Measurements from ENCODE around the gene MYADML2. TPM values are rescaled to one million over a fixed set of nuclear protein-coding genes. Genes with fewer than 3 reads are reported as not detected.
"Not testable (repeated sequence)": the region's sequence is repeated elsewhere in the genome, so short reads cannot be mapped to it uniquely, and the experiment has no call there.

Gene MYADML2
- total and polyA plus RNA-seq, 2 donors: 0.42 TPM; not detected in 1

DNA sequence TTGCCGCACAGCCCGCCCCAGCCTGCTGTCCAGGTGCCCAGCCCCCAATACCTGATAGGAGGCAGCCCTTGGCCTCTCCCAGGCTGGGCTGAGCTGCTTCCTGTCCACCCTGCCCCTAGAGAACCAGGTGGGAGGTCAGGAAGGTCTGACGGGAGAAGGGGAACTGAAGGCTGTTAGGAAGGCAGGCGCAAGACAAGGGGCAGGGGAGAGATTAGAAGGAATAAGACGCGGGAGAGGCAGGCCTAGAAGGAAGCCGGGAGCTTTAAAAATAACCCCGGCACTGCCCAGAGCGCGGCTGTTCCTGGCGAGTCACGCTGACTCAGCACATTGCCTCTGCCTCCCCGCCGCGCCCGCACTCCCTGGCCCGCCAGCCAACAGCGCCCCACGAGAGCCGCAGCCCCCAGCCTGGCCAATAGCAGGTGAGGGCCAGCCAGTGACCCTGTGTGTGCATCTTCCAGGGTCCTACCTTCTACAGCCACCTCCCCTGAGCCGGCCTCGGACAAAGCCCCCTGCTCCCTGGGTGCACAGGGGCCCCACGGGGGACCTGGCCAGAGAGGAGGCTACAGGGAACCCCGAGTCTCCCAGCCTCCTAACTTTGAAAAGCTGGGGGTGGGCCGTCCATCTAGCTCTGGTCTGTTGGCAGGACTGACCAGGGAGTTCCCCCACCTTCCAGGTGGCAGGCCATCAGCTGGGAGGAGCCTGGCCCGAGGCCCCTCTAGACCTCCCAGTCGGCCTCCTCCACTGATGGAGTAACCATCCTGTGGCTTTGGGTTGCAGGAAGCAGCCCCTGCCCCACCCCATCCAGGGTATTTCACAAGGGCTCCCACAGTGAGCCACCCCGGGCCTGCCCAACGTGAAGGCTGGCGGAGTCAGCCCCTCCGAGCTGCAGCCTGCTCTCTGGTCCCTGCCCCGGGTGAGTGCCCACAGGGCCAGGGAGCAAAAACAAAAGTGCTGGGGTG is 23.5 kb downstream of the MYADML2 start:
- DNase-seq (ENCODE audit: extremely low spot score): no peak
- H3K27ac ChIP-seq (ENCODE audit: low read depth): peak overlapping the region; percentile 41
- 23% methylated on average over 32 of the region's 32 CpGs for WGBS
- H3K4me3 ChIP-seq (ENCODE audit: low read depth, low read length): peak overlapping the region; percentile 3
- no peaks in the 10 kb centered on the region for H3K4me1 ChIP-seq (ENCODE audit: insufficient read depth)
- H3K36me3 ChIP-seq (ENCODE audit: insufficient read depth): no peaks in the 10 kb centered on the region

DNA sequence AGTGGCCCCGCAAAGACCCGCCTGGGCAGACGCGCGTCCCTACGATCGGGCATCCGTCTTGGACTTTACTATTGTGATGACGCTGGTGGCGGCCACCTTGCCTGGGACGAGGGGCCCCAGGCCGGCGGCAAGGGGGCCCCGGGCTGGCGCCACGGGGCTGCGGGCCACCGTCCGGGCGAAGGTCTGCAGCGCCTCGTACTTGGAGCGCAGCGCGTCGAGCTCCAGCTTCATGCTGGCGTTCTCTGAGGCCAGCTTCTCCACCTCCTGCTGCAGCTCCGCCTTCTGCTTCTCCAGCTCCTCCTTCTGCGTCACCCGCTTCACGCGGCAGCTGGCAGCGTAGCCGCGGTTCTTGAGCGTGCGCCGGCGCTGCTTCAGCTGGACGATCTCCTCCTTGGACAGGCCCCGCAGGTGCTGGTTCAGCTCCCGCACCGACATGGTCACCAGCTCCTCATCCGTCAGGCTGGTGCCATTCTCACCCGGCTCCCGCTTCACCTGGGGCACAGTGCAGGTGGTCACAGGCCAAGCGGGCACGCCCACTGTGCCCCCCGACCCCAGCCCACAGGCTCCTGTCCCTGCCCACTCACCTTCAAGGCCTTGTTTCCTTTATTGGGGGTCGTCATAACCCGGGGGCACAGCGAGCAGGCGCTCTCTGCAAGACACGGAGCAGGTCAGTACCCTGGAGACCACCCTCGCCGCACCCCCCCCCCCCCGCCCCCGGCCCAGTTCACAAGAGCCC is 24.3 kb downstream of the MYADML2 start:
- no peak overlapping the region for H3K27ac ChIP-seq (ENCODE audit: low read depth)
- peak overlapping the region; percentile 3 for H3K4me3 ChIP-seq (ENCODE audit: low read depth, low read length)
- 86% methylated on average over 58 of the region's 58 CpGs for WGBS
- DNase-seq (ENCODE audit: extremely low spot score): no peak
- H3K36me3 ChIP-seq (ENCODE audit: insufficient read depth): no peaks in the 10 kb centered on the region
- no peaks in the 10 kb centered on the region for H3K4me1 ChIP-seq (ENCODE audit: insufficient read depth)

DNA sequence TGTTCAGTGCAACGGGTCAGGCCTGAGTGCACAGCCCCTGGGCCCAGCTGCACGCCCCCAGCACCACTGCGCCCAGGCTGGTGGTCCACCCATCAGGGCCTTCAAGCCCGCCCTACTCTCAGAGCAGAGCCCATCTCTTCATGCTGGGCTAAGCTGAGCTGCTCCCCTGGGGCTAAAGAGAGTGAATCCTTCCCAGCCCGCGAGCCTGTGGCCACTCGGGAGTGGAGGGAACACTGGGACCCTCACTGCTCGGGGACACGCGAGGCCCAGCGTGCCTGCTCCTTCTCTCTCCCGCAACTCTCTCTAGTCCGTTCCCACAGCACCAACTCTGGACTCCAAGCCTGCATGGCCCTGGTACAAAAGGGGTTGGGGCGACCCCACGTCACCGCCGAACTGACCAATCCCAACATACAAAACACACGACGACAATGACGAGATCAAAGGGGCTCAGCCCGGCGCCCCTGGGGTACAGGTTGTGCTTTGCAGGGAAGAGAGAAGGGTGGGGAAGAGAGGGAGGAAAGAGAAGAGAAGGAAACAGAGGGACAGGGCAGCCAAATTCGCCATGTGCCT is 25.0 kb downstream of the MYADML2 start:
- H3K4me1 ChIP-seq (ENCODE audit: insufficient read depth): no peaks in the 10 kb centered on the region
- H3K4me3 ChIP-seq (ENCODE audit: low read depth, low read length): no peak overlapping the region
- no peak for DNase-seq (ENCODE audit: extremely low spot score)
- 94% methylated on average over 23 of the region's 23 CpGs for WGBS
- no peaks in the 10 kb centered on the region for H3K36me3 ChIP-seq (ENCODE audit: insufficient read depth)
- H3K27ac ChIP-seq (ENCODE audit: low read depth): no peak overlapping the region

DNA sequence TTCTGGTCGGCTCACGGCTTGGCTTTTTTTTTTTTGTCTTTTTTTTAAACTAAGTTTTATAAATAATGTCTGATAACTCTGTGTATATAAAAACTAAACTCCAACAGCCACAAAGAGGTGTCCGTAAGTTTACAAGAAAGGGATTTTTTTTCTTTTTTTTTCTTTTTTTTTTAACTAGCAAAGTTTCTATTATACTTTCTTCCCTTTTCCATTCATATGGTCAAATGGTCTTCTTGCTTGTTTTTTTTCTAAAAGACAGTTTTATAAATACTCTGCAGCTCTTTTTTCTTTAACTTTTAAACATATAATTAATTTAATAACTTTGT is 25.5 kb downstream of the MYADML2 start:
- no peak overlapping the region for H3K27ac ChIP-seq (ENCODE audit: low read depth)
- no peaks in the 10 kb centered on the region for H3K36me3 ChIP-seq (ENCODE audit: insufficient read depth)
- H3K4me3 ChIP-seq (ENCODE audit: low read depth, low read length): no peak overlapping the region
- WGBS: 84% methylated on average over 3 of the region's 3 CpGs
- H3K4me1 ChIP-seq (ENCODE audit: insufficient read depth): no peaks in the 10 kb centered on the region
- no peak for DNase-seq (ENCODE audit: extremely low spot score)

DNA sequence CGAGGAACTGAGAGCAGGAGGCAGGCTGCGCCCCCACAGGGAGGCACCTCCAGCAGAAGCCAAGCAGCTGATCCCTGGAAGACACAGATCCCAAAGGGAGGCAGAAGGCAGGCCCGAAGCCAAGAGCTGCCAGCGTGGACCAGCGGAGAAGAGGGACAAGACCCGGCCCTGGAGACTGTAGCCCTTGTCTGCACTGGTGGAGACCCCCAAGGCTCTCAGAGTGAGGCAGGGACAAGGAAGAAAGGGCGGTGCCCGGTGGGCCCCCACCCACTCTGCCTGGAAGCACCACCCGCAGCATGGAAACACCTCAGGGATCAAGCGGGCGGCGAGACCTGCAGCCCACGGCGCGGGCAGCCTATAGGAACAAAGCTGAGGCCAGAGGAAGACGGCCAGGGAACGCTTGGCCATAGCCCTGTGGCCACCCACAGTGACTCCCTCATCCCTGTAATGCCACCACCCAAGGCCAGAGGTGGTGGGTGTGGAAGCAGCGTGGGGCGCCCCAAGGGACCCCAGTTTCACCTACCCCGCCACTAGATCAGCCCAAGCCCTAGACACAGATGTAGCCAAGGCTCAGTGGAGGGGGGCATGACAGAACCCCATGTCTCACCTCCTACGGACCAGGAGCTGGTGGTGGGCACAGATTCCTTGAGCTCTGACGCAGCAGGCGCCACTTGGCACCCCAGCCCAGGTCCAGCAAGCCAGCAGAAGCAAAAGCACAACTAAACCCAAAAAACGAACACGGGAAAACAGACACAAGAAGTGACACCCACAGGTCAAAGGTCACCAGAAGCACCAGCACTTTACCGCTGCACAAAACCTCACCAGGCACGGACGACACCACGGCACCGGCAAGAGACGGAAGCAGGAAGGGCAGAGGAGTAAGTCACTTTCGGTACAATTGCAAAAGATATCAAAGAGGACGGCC is 26.2 kb downstream of the MYADML2 start:
- H3K27ac ChIP-seq (ENCODE audit: low read depth): no peak overlapping the region
- no peak overlapping the region for H3K4me3 ChIP-seq (ENCODE audit: low read depth, low read length)
- no peak for DNase-seq (ENCODE audit: extremely low spot score)
- 85% methylated on average over 33 of the region's 33 CpGs for WGBS
- no peaks in the 10 kb centered on the region for H3K36me3 ChIP-seq (ENCODE audit: insufficient read depth)
- no peaks in the 10 kb centered on the region for H3K4me1 ChIP-seq (ENCODE audit: insufficient read depth)

DNA sequence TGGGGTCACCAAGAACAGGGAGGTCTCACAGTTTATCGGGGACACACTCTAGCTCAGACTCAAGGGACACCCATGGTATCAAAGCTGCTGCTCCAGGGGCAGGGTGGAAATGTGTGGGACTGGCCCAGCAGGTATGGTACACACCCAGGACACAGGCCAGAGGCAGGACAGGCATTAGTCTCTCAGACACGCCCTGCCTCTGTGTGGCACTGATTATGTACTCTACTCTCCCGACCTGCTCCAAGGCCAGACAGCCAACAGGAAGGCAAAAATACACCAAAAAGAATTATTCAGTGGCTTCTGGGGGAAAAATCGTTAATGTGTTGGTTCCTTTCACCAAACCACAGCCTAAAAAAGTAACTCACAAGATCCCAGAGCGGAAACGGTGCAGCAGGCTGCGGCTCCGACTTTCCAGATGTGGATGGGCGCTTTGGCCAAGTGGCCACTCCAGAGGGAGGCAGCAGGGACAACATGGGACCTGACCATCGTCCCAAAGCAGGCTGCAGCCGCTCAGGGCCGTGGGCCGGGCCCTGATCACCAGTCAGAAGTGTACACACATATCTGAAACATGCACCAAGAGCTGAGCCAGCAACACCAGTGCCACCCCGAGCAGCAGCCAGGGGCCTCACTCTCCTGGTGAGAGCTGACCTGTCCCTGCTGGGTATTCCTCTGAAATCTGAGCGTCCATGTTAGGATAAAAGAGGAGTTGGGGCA is 28.0 kb downstream of the MYADML2 start:
- Histone ChIP-seq H3K4me1 (ENCODE audit: insufficient read depth) (no peaks in the 10 kb centered on the region), H3K36me3 (ENCODE audit: insufficient read depth) (peaks cover 7% of the 10 kb centered on the region), H3K27ac (ENCODE audit: low read depth) (peak overlapping the region; percentile 64), H3K4me3 (ENCODE audit: low read depth, low read length) (no peak overlapping the region)
- 85% methylated on average over 15 of the region's 15 CpGs for WGBS
- no peak for DNase-seq (ENCODE audit: extremely low spot score)

DNA sequence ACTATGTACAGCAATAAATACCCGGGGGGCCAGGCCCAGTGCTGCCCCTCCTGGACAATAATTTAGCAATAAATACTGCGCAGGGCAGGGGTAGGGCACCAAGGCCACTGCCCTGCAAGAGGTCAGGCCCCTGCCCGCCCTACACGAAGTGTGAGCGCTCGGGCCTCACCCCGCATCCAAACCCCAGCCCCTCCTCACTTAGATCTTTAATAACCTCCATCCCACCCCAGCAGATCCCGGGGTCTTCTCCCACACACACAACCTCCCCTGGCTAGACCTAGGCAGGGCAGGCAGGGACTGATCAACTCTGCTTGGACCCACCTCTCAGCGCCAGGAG is 28.7 kb downstream of the MYADML2 start:
- H3K27ac ChIP-seq (ENCODE audit: low read depth): peak overlapping the region; percentile 57
- not testable (repeated sequence) for H3K36me3 ChIP-seq (ENCODE audit: insufficient read depth); H3K4me3 ChIP-seq (ENCODE audit: low read depth, low read length); H3K4me1 ChIP-seq (ENCODE audit: insufficient read depth); DNase-seq (ENCODE audit: extremely low spot score)
- WGBS: 33% methylated on average over 9 of the region's 9 CpGs

DNA sequence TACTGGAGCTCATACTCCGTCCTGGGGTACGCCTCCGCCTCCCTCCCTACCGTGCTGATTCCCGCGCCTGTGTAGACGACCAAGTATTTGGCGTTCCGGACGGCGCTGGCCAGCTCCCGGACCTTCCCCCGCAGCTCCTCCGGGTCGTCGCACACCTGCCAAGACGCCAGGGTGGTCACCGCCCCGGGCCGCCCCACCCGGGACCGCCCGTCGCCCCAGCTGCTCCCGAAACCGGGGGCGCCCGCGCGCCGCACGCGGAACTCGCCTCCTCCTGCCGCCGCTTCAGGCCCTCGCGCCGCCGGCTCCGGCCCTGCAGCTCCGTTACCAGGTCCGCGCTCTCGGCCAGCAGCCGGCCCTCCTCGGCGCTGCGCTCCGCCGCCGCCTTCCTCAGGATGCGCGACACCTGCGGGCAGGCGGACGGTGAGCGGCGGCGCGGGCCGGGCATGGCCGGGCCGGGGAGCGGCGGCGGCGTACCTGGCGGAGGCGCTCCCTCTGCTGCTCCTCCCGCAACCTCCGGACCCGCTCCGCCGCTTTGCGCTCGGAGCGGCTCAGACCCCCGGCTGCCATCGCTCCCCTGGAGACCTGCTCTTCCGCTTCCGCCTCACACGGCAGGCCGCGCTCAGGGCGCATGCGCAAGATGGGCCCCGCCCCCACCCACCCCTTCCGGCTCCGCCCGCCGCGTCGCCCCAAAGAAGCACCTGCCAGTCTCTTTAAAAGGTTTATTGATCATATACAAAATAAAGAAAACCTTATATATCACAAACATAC is 29.3 kb downstream of the MYADML2 start, which contains the start of gene SIRT7:
SIRT7 (minus strand) TSS at position 612 of the 768 bp plus-strand sequence; CDS start at position 567, 45 bp downstream.
- peak within 1 kb of the TSS; percentile 97 for H3K4me3 ChIP-seq (ENCODE audit: low read depth, low read length)
- H3K27ac ChIP-seq (ENCODE audit: low read depth): peak within 1 kb of the TSS; percentile 72
- no peak for DNase-seq (ENCODE audit: extremely low spot score)
- H3K4me1 ChIP-seq (ENCODE audit: insufficient read depth): no peaks in the 10 kb centered on the region
- H3K36me3 ChIP-seq (ENCODE audit: insufficient read depth): peaks cover 7% of the 10 kb centered on the region
- under 1% methylated on average over 94 of the region's 94 CpGs for WGBS

DNA sequence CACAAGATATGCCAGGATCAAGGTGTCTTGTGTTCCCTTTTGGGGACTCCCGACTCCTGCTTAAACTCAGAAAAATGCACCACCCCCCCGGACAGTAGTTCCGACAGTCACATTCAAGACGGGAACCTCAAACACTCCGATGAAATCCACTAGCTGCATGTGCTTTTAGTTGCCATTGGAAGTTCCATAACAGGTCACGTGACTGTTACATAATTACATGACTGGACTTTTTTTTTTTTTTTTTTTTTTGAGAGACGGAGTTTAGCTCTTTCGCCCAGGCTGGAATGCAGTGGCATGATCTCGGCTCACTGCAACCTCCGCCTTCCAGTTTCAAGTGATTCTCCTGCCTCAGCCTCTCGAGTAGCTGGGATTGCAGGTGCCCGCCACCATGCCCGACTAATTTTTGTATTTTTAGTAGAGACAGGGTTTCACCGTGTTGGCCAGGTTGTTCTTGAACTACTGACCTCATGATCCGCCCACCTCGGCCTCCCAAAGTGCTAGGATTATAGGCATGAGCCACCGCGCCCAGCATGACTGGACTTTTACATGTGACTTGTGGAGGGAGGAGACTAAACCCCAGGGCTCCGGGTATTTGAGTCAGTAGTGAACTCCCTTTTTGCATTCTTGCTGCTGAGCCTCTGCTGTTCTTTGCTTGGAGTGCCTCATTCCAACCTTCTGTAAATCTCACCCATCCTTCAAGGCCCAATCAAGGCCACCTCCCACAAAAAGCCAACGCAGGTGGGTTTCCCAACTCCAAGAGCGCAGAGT is 30.6 kb downstream of the MYADML2 start:
- H3K27ac ChIP-seq (ENCODE audit: low read depth): no peak overlapping the region
- DNase-seq (ENCODE audit: extremely low spot score): no peak
- no peak overlapping the region for H3K4me3 ChIP-seq (ENCODE audit: low read depth, low read length)
- WGBS: 82% methylated on average over 21 of the region's 21 CpGs
- H3K36me3 ChIP-seq (ENCODE audit: insufficient read depth): peaks cover 7% of the 10 kb centered on the region
- no peaks in the 10 kb centered on the region for H3K4me1 ChIP-seq (ENCODE audit: insufficient read depth)

DNA sequence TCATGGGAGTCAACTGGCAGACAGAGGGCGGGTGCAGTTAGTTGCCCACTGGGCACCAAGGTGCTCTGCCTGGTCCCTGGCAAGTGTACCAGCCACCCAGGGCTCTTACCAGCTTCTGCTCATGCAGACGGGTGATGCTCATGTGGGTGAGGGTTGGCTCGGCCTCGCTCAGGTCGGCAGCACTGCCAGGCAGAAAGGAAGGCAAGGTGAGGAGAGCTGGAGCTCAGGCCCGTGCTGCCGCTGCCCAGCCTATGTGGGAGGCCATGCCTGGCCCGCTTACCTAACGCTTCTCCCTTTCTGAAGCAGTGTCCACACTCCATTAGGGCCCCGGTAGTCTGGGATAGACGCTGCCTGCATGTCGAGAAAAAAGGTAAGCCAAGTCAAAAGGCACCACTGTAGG is 31.7 kb downstream of the MYADML2 start:
- H3K36me3 ChIP-seq (ENCODE audit: insufficient read depth): peaks cover 7% of the 10 kb centered on the region
- H3K27ac ChIP-seq (ENCODE audit: low read depth): no peak overlapping the region
- DNase-seq (ENCODE audit: extremely low spot score): no peak
- H3K4me1 ChIP-seq (ENCODE audit: insufficient read depth): no peaks in the 10 kb centered on the region
- no peak overlapping the region for H3K4me3 ChIP-seq (ENCODE audit: low read depth, low read length)
- whole genome bisulfite sequencing: 97% methylated on average over 12 of the region's 12 CpGs

DNA sequence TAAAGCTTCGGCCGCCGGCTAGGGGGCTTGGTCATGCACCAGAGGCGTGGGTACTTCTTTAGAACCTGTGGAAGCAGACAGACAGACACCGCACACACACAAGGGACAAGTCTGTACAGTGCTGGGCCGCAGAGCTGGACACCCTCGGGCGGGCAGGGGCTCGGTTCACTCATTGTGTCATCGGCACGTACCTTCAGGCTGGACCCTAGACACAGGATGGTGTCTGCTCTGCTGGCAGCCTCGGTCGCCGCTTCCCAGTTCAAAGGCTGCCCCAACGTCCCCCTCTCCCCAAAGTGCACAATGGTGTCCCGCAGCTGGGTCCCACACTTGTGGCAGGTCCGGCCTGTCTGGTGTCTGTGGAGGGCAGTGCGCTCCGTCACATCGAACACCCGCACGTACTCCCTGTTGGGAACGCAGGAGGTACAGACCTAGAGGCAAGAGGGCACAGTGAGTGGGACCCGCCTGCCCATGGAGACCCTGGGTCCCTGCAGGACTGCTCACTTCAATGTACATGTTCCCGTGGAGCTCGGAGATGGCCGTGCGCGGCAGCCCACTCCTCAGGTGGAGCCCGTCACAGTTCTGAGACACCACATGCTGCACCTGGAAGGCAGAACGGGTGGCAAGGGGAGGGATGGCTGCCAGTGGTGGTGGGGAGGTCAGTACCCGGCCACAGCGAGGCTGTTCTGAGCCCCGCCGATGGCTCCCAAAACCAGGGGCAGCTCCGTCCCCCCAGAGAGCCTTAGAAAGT is 32.8 kb downstream of the MYADML2 start:
- no peaks in the 10 kb centered on the region for H3K4me1 ChIP-seq (ENCODE audit: insufficient read depth)
- H3K4me3 ChIP-seq (ENCODE audit: low read depth, low read length): no peak overlapping the region
- WGBS: 95% methylated on average over 36 of the region's 36 CpGs
- DNase-seq (ENCODE audit: extremely low spot score): no peak
- H3K27ac ChIP-seq (ENCODE audit: low read depth): no peak overlapping the region
- H3K36me3 ChIP-seq (ENCODE audit: insufficient read depth): peaks cover 7% of the 10 kb centered on the region

Measured in urinary bladder (tissue), 4 donors.